ENCODE measurements around the gene CAMSAP2.

The CAMSAP2 gene

GRCh38 chr1:200849430-200849829, 110.7 kb downstream of the CAMSAP2 start:
- FAIRE-seq: no peak

- FAIRE-seq: no peak
These were observed 111.9 kb downstream of the CAMSAP2 start for GRCh38 chr1:200850554-200850953.

GRCh38 chr1:200856716-200857357, 118.1 kb downstream of the CAMSAP2 start:
- FAIRE-seq: no peak

GRCh38 chr1:200857804-200858203, 119.1 kb downstream of the CAMSAP2 start:
- no peak for FAIRE-seq

- no peak for FAIRE-seq
These were observed 123.4 kb downstream of the CAMSAP2 start for GRCh38 chr1:200861937-200862647.

- no peak for FAIRE-seq
These were observed 124.2 kb downstream of the CAMSAP2 start for GRCh38 chr1:200862713-200863415.

GRCh38 chr1:200866116-200866515, 127.4 kb downstream of the CAMSAP2 start:
- FAIRE-seq: no peak

GRCh38 chr1:200866521-200866920, 127.8 kb downstream of the CAMSAP2 start:
- FAIRE-seq: no peak

- FAIRE-seq: no peak
These were observed 128.5 kb downstream of the CAMSAP2 start for GRCh38 chr1:200867018-200867811.

GRCh38 chr1:200869376-200869752, 130.7 kb downstream of the CAMSAP2 start:
- no peak for FAIRE-seq

GRCh38 chr1:200869753-200870391, 131.2 kb downstream of the CAMSAP2 start:
- no peak for FAIRE-seq

GRCh38 chr1:200872446-200873115, 133.9 kb downstream of the CAMSAP2 start, which contains the start of gene GPR25:
TSS of gene GPR25 (plus strand) at chr1:200872981. CDS start at chr1:200873038, 57 bp downstream.
- no peak for FAIRE-seq

GRCh38 chr1:200873116-200873670, 134.5 kb downstream of the CAMSAP2 start:
- no peak for FAIRE-seq

GRCh38 chr1:200873671-200874397, 135.1 kb downstream of the CAMSAP2 start:
- FAIRE-seq: no peak

GRCh38 chr1:200874694-200875093, 136.0 kb downstream of the CAMSAP2 start:
- FAIRE-seq: no peak

GRCh38 chr1:200875416-200875815, 136.7 kb downstream of the CAMSAP2 start:
- no peak for FAIRE-seq

GRCh38 chr1:200877010-200877409, 138.3 kb downstream of the CAMSAP2 start:
- FAIRE-seq: no peak

GRCh38 chr1:200877839-200878551, 139.3 kb downstream of the CAMSAP2 start:
- no peak for FAIRE-seq

- no peak for FAIRE-seq
These were observed 141.5 kb downstream of the CAMSAP2 start for GRCh38 chr1:200880212-200880611.

GRCh38 chr1:200883118-200883517, 144.4 kb downstream of the CAMSAP2 start:
- FAIRE-seq: no peak

Data from colon (tissue), 2 donors.